ENCODE results near the gene OGN. TPM values are rescaled to one million over a fixed set of nuclear protein-coding genes. Genes with fewer than 3 reads are reported as not detected.
A peak's percentile ranks its signal among the peaks of the same experiment; 100 is the strongest.
"Not testable (repeated sequence)": the region's sequence is repeated elsewhere in the genome, so short reads cannot be mapped to it uniquely, and the experiment has no call there.

OGN gene, protein sequence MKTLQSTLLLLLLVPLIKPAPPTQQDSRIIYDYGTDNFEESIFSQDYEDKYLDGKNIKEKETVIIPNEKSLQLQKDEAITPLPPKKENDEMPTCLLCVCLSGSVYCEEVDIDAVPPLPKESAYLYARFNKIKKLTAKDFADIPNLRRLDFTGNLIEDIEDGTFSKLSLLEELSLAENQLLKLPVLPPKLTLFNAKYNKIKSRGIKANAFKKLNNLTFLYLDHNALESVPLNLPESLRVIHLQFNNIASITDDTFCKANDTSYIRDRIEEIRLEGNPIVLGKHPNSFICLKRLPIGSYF
- polyA plus RNA-seq (ENCODE audit: insufficient read length) = 374 TPM

GRCh38 chr9:92404042-92404836 lies at the start of gene OGN:
Gene OGN, minus strand, starts transcription at chr9:92404578. Its CDS starts 1,171 bp downstream, at chr9:92403407.
- peak; percentile 91 for DNase-seq (ENCODE audit: low read depth)

GRCh38 chr9:92446536-92446935 lies 42.2 kb upstream of the OGN start:
- no peak for DNase-seq (ENCODE audit: low read depth)

DNA sequence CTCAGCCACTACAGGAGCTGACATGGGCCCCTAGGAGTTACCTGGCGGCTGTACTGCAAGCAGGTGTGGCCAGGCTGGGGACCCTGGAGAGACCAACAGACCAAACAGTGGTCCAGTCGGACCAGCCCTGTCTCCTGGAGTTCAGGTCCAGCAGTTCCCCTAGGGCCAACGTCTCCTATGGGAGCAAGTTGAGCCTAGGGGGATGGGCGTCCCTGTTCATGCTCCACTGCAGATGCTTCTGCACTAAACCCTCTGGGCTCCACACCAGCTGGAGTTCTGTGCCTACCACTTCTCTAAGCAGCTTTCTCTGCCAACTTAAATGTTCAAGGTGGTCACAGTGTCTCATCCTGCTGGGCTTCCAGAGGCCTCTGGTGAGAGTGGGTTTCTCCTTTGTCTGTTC lies 40.5 kb upstream of the OGN start:
- no peak for DNase-seq (ENCODE audit: low read depth)

DNA sequence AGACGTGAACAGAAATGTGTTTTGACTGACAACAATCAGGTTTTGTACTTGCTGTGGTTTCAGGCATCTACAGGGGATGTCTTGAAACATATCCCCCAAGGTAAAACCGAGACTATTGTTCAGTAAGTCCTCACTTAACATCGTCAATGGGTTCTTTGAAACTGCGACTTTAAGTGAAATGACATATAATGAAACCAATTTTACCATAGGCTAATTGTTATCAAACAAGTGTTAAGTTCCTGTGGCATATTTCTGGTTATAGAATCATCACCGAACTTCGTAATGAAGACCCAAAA lies 36.3 kb upstream of the OGN start:
- DNase-seq (ENCODE audit: low read depth) = no peak

DNA sequence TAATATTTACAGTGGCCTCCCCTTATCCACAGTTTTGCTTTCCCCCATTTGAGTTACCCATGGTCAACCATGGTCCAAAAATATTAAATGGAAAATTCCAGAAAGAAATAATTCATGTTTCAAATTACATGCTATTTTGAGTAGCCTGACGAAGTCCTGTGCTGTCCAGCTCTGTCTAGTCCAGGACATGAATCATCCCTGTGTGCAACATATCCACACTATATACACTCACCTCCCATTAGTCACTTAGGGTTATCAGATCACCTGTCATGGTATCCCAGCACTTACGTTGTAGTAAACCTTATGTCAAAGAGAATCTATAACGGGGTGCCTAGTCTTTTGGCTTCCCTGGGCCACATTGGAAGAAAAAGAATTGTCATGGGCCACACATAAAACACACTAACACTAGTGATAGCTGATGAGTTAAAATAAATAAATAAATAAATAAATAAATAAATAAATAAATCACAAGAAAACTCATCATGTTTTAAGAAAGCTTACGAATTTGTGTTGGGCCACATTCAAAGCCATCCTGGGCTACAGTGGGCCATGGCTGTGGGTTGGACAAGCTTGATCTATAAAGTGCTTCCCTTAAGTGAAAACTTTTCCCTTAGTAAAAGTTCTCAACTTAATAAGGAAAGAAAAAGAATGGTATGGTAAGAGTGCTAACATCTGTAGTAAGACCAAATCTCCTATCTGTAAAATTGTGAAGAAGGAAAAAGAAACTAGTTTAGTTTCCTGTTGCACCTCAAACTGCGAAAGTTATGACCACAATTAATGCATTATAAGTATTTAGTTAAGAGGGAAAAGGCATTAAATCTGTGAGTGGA lies 35.8 kb upstream of the OGN start:
- no peak for DNase-seq (ENCODE audit: low read depth)

DNA sequence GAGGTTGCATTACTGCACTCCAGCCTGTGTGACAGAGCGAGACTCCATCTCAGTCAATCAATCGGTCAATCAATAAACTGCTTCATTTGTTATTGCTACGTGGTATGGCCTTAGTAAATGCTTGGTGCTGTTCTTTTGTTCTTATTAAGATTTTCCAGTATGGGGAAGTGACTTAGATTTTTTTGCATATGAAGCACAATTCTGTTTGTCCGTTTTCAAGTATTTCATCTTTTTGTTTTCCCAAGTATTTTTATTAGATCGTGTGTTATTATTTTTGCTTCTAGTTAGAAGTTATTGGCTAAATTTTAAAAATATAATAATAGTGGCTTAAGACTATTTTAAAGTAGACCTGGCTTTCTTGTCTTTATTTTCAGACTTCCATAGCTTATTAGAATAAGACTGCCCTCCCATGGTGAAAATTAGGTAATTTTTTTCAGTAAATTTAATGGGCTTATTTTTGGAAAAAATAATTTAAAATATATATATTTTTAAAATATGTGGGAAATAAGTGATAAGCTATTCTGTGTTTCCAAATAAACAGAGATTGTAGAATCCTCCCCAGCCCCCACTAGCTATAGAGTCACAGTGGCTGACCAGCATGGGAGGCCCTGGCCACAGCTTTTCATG lies 34.6 kb upstream of the OGN start:
- no peak for DNase-seq (ENCODE audit: low read depth)

DNA sequence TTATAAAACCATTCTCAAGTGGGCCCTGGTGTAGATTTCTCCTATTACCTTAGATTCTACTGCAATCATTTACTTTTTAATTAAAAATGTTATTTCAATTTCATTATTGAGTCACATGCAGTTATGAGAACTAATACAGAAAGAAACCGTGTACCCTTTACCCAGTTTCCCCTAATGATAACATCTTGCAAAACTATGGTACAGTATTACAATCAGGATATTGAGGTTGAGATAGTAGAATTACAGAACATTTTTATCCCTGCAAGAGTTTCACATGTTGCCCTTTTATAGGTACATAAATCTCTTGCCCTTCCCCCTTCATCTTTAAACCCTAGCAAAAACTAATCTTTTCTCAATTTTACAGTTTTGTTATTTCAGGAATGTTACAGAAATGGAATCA lies 30.9 kb upstream of the OGN start:
- DNase-seq (ENCODE audit: low read depth) = no peak

DNA sequence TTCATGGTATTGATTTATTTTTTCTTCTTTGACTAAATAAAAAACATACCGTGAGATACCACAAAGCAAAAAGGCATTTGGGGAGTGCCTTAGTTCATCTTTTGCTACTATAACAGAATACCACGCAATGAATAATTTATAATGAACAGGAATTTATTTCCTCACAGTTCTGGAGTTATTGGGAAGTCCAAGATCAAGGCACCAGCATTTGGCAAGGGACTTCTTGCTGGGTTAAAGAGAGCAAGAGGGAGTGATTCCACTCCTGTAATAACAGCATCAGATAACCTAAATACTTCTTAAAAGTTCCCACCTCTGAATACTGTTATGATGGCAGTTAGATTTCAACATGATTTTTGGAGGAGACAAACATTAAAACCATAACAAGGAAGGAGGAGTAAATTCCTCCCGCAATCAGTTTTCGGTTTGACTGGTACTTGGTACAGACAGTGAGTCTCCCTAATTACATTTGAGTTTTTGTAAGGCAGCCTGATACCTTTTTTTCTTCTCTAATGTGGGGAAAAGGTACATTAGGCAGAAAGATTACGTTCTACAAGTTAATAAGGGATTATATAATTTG lies 28.7 kb upstream of the OGN start:
- no peak for DNase-seq (ENCODE audit: low read depth)

GRCh38 chr9:92432350-92432749 lies 28.0 kb upstream of the OGN start:
- no peak for DNase-seq (ENCODE audit: low read depth)

DNA sequence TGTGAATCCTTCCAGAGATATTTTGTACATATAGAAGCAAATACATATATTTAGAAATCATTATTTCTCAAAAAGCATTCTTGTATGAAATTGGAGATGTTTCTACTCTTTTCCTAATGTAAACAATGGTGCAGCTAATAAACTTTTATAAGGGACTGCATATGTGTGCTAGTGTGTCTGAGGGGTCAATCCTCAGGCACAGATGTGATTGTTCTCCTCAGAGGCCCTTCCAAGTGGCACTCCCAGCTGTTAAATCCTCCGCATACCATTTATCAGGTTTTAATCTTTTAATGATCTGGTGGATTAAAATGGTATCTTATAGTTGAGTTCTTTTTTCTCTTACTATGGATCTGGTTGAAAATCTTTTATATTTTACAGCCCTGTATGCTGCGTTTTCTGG lies 25.5 kb upstream of the OGN start:
- no peak for DNase-seq (ENCODE audit: low read depth)

DNA sequence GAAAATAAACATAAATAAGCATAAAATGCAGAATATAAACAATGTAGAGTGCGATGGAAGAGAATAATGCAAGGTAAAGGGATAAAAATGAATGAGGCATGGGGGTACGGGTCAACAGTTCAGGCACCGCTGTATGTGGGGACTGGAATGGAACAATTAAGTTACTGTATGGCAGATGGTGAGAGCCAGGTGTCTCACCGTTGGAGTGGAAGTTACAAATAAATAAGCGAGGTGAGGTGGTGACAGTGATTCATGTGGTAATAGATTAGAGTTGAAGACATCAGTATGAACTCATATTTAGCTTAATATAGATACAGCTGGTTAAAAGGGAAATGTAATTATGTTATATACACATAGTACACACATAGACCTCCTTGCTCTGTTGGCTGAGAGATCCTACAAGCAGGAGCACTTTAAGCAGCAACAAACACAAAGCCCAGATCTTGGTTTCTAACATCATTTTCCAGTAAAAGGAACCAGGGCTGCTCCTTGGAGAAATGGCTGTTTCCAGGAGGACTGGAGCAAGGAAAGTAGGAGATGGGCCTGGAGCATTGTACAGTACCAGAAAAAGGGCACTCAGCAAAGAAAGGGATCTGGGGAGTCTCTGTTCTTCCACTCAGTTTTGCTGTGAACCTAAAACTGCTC lies 22.2 kb upstream of the OGN start:
- no peak for DNase-seq (ENCODE audit: low read depth)

DNA sequence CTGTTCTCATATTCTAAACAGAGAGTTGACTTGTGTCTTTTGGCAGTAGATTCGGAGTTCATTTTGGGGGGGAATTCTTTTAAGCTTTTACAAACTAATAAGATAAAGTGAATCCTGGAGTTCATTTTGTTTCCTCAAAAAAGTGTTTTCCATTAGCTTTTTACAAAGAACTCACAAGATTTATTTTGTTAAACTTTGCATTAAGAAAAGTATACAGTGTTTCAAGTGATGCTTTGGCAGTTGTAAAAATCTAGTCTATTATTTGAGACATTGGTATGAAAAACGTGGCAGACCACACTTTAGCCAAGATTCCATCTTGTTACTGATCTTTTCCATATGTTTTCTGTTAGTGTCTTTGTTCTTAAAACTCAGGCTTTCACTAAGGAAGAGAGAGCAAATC lies 21.1 kb upstream of the OGN start:
- DNase-seq (ENCODE audit: low read depth) = no peak

DNA sequence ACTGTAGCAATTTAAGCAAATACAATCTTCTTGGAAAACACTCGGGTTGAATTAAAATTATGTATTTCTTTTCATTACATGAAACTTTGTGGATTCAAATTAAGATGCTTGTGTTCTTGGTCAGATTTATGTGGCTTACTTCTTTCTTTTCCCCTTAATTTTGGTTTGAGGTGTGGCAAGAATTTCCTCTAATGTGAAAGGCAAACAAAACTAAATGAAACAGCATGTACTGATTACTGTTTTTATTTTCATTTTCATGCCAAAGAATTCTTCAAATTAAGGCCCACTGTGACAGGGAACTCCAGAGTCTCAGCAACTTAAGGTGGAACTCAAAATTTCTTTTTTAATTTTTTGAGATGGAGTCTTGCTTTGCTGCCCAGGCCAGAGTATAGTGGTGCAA lies 20.0 kb upstream of the OGN start, which contains the start of gene OMD:
Gene OMD (minus strand): TSS at position 132 of the 400 bp plus-strand sequence. CDS start 6,913 bp downstream, outside the sequence.
- no peak for DNase-seq (ENCODE audit: low read depth)

GRCh38 chr9:92423612-92424011 lies 19.2 kb upstream of the OGN start:
- no peak for DNase-seq (ENCODE audit: low read depth)

DNA sequence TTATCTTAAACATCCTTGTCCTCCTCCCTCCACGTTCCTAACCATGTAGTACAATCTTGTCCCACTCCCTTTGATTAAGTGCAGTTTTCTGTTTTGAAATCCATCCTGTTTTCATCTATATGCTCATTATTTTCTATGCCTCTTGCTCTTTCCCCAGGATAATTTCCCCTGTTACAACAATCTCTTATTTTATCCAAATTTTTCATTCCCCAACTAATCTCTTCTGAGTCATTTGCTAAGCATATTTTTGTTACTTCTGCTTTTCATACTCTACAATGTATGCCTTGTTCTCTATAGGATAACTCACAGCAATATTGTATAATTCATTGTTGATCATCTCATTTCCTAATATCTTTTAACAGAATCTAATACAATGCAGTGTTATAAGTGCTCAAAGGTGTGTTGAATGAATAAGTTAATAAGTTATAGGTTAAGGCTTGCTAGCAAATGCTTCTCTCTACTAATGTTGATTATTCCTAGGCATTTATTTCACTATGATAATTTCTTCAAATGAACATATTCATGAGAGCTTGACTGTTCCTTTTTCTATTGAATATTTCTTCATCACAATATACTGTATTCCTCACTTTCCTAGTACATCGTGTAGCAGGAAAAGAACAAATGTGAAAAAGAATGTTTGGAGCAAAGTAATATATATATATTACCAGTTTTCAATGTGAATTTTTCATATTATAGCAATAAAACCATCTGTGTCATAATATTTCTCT lies 18.4 kb upstream of the OGN start:
- DNase-seq (ENCODE audit: low read depth) = no peak

- no peak for DNase-seq (ENCODE audit: low read depth)
Measured at GRCh38 chr9:92414566-92414965, 10.2 kb upstream of the OGN start.

- DNase-seq (ENCODE audit: low read depth) = not testable (repeated sequence)
Measured at GRCh38 chr9:92411157-92411556, 6.8 kb upstream of the OGN start.

DNA sequence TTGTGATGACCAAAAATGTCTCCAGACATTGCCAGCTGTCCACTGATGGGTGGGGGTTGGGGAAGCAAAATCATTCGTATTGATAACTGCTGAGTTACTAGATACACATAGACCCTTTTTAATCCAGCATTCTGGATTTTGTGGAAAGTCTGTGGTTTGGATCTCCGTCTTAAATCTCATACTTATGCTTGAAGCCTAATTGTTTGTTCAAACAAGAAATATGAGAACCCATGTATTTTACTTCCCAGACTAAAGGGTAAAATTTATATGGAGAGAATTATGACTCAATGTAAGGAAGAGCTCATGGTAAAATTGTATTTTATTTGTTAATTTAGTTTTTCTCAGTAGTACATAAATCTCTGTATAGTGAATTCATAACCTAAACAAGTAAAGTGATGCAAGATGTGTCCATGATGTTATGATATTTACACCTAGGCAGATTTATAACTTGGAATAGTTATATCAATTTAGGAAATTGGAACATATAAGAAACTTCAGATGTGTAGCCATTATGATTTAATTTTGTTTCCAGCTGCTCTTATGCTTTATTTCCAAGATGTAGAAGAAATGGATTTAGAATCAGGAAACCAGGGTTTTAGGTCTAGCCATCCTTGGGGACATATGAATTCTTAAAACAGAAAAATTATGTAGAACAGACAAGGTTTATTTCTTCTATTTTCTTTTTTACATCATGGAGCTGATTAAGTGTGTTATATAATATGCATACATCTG lies 4.5 kb upstream of the OGN start:
- DNase-seq (ENCODE audit: low read depth) = no peak

GRCh38 chr9:92407818-92408217 lies 3.4 kb upstream of the OGN start:
- DNase-seq (ENCODE audit: low read depth) = no peak

GRCh38 chr9:92406477-92406876 lies 2.1 kb upstream of the OGN start:
- no peak for DNase-seq (ENCODE audit: low read depth)

Data from forelimb muscle (tissue), 1 donor.